HepG2 (cell line): ENCODE data around the gene ERP27.

Source experiments
- PRDM10 ChIP-seq: sonication (generic); formaldehyde crosslinking; IDR thresholded peaks from 2 replicates; pipeline ENCODE4 v1.4.0; 2020; ENCODE audit warnings: low read depth, missing genetic modification reagents
- SKI ChIP-seq: fragments of 450-650 bp; IDR thresholded peaks from one replicate; pipeline ENCODE4 v1.6.1; 2018; ENCODE audit warnings: mild to moderate bottlenecking; ENCODE audit not compliant: partially characterized antibody

GRCh38 chr12:14936224-14936861, 2.0 kb downstream of the ERP27 start:
- TF ChIP-seq PRDM10 (CRISPR knock-in tag) (no peak), SKI (no peak)
